ENCODE results near the gene PTPRG. TPM values are rescaled to one million over a fixed set of nuclear protein-coding genes. Genes with fewer than 3 reads are reported as not detected.

Gene PTPRG
- total and polyA plus RNA-seq, 4 donors, result 3.6 to 35.6 (median 8.1) TPM

GRCh38 chr3:61887206-61887605, 325.8 kb downstream of the PTPRG start:
- no peak overlapping the region for H3K4me3 ChIP-seq (ENCODE audit: low read depth in 1 of 3, low read length in 3 of 3)
- no peak overlapping the region for H3K27ac ChIP-seq (ENCODE audit: low read depth in 1 of 2, low read length in 2 of 2)
- no peak for TF ChIP-seq REST (IDR thresholded peaks at IDR 0.05)
- no peak for TF ChIP-seq EGR1 (IDR thresholded peaks at IDR 0.05; ENCODE audit: low read depth in 2 of 2)
- TF ChIP-seq RXRA (IDR thresholded peaks at IDR 0.05), result no peak
- no peak for TF ChIP-seq MAX (IDR thresholded peaks at IDR 0.05)
- no peak for TF ChIP-seq JUND (IDR thresholded peaks at IDR 0.05)
- no peak for TF ChIP-seq SP1 (IDR thresholded peaks at IDR 0.05)
- TF ChIP-seq RAD21 (IDR thresholded peaks at IDR 0.05), result no peak
- TF ChIP-seq ZBTB33 (IDR thresholded peaks at IDR 0.05), result no peak
- no peak for TF ChIP-seq FOXA2 (IDR thresholded peaks at IDR 0.05)
- TF ChIP-seq HNF4A (conservative IDR thresholded peaks at IDR 0.05), result no peak
- TF ChIP-seq FOXA1 (IDR thresholded peaks at IDR 0.05), result no peak
- no peak for TF ChIP-seq GABPA (IDR thresholded peaks at IDR 0.05 in 1 of 2, conservative IDR thresholded peaks at IDR 0.05 in 1 of 2)
- no peak for TF ChIP-seq CTCF (IDR thresholded peaks at IDR 0.05; ENCODE audit: low read depth, low read length, missing input control)
- no peak for TF ChIP-seq NR2F2 (IDR thresholded peaks at IDR 0.05)
- TF ChIP-seq YY1 (IDR thresholded peaks at IDR 0.05), result no peak
- peaks cover 0 to 13% (median 7%) of the 10 kb centered on the region in 4 donors for H3K4me1 ChIP-seq (ENCODE audit: control insufficient read depth in 4 of 4, insufficient read depth in 4 of 4, low read length in 3 of 4)
- 87% methylated on average over 1 of the region's 1 CpG for WGBS
- no peaks in the 10 kb centered on the region for H3K36me3 ChIP-seq (ENCODE audit: control insufficient read depth in 4 of 4, insufficient read depth in 3 of 4, low read depth in 1 of 4, low read length in 3 of 4)
- H3K9ac ChIP-seq (ENCODE audit: low read depth in 1 of 2, low read length in 2 of 2), result no peak overlapping the region
- no peaks in the 10 kb centered on the region for H3K27me3 ChIP-seq (ENCODE audit: control insufficient read depth in 4 of 4, insufficient read depth in 4 of 4, low read length in 3 of 4)
- DNase-seq (ENCODE audit: low spot score), result no peak
- no peaks in the 10 kb centered on the region for H3K9me3 ChIP-seq (ENCODE audit: control insufficient read depth in 4 of 4, low read length in 3 of 4)

GRCh38 chr3:61889259-61889658, 327.9 kb downstream of the PTPRG start:
- Histone ChIP-seq H3K4me1 (ENCODE audit: control insufficient read depth in 4 of 4, insufficient read depth in 4 of 4, low read length in 3 of 4) (peaks cover 2 to 13% (median 7%) of the 10 kb centered on the region in 4 donors), H3K27me3 (ENCODE audit: control insufficient read depth in 4 of 4, insufficient read depth in 4 of 4, low read length in 3 of 4) (no peaks in the 10 kb centered on the region), H3K4me3 (ENCODE audit: low read depth in 1 of 3, low read length in 3 of 3) (no peak overlapping the region), H3K9ac (ENCODE audit: low read depth in 1 of 2, low read length in 2 of 2) (no peak overlapping the region), H3K27ac (ENCODE audit: low read depth in 1 of 2, low read length in 2 of 2) (no peak overlapping the region), H3K36me3 (ENCODE audit: control insufficient read depth in 4 of 4, insufficient read depth in 3 of 4, low read depth in 1 of 4, low read length in 3 of 4) (no peaks in the 10 kb centered on the region), H3K9me3 (ENCODE audit: control insufficient read depth in 4 of 4, low read length in 3 of 4) (no peaks in the 10 kb centered on the region)
- DNase-seq (ENCODE audit: low spot score), result no peak
- WGBS, result 41% methylated on average over 6 of the region's 6 CpGs
- TF ChIP-seq HNF4A (conservative IDR thresholded peaks at IDR 0.05), result peak in 1 of 2 donors; percentile 4
- TF ChIP-seq FOXA2 (IDR thresholded peaks at IDR 0.05), result peak; percentile 36
- TF ChIP-seq ZBTB33 (IDR thresholded peaks at IDR 0.05), result no peak

Measured in liver (tissue), 9 donors.